K562 (cell line): ENCODE results near the gene LDLR. TPM values are rescaled to one million over a fixed set of nuclear protein-coding genes. Genes with fewer than 3 reads are reported as not detected.
A peak's percentile ranks its signal among the peaks of the same experiment; 100 is the strongest.

Experiments
- EZH2 ChIP-seq: IDR thresholded peaks from 2 replicates; pipeline ENCODE4 v1.6.1; 2012; ENCODE audit warnings: low read depth, mild to moderate bottlenecking, inconsistent platforms, low read length, borderline replicate concordance
- FOXA3 ChIP-seq, 2 experiments: fragments of 450-650 bp in 1 of 2; sonication (generic) in 1 of 2; formaldehyde crosslinking; IDR thresholded peaks in 1 of 2; conservative IDR thresholded peaks in 1 of 2; 2 replicates each; pipeline versions ENCODE4 v1.4.0 to v1.8.0; 2020 to 2022; ENCODE audit warnings: mild to moderate bottlenecking in 2 of 2, missing genetic modification reagents in 1 of 2
- GTF2F1 ChIP-seq: IDR thresholded peaks from 2 replicates; pipeline ENCODE4 v1.6.1; 2011; ENCODE audit warnings: low read depth, low read length, improper control_type of control experiment
- KLF1 ChIP-seq: fragments of 450-650 bp; IDR thresholded peaks from 2 replicates; pipeline ENCODE4 v1.6.1; 2016; ENCODE audit warnings: missing genetic modification characterization, missing compliant biosample characterization
- MYBL2 ChIP-seq, 2 experiments: fragments of 450-650 bp in 1 of 2; sonication (generic) in 1 of 2; formaldehyde crosslinking in 1 of 2; IDR thresholded peaks; 2 replicates each; pipeline versions ENCODE4 v1.6.1 to v1.8.1; 2017 to 2022; ENCODE audit warnings: borderline replicate concordance in 1 of 2, inconsistent platforms in 1 of 2, low read depth in 1 of 2, mild to moderate bottlenecking in 1 of 2, missing genetic modification reagents in 1 of 2, moderate library complexity in 1 of 2
- SAP30 ChIP-seq: fragments of 200-600 bp; sonication (generic); IDR thresholded peaks from 2 replicates; pipeline ENCODE4 v1.6.1; 2012; ENCODE audit warnings: borderline replicate concordance, low read depth, mild to moderate bottlenecking, moderate library complexity, low read length, control low read depth, inconsistent platforms; ENCODE audit not compliant: insufficient read depth, poor library complexity, severe bottlenecking
- SMAD1 ChIP-seq: fragments of 150-350 bp; IDR thresholded peaks from 2 replicates; pipeline ENCODE4 v1.6.1; 2014; ENCODE audit warnings: low read length, low read depth; ENCODE audit not compliant: partially characterized antibody
- SMARCC2 ChIP-seq: fragments of 450-650 bp; IDR thresholded peaks from 2 replicates; pipeline ENCODE4 v1.6.1; 2017; ENCODE audit warnings: antibody characterized with exemption, moderate library complexity, mild to moderate bottlenecking, low read depth
- SNIP1 ChIP-seq: fragments of 450-650 bp; IDR thresholded peaks from 2 replicates; pipeline ENCODE4 v1.7.1; 2017; ENCODE audit warnings: low read depth, mild to moderate bottlenecking
- TAF9B ChIP-seq: fragments of 450-650 bp; IDR thresholded peaks from 2 replicates; pipeline ENCODE4 v1.6.1; 2018; ENCODE audit warnings: mild to moderate bottlenecking; ENCODE audit not compliant: partially characterized antibody
- ZNF785 ChIP-seq: fragments of 250-450 bp; sonication (Bioruptor Pico); IDR thresholded peaks from 2 replicates; pipeline ENCODE4 v1.4.0; 2020; ENCODE audit warnings: mild to moderate bottlenecking
- polyA plus RNA-seq, 8 experiments: library from polyadenylated mRNA; depleted of rRNA in 4 of 8; stranded (reverse) in 5 of 8; unstranded in 3 of 8; fragments of >200 nt; fragmentation: Nextera tagmentation in 2 of 8; fragmentation: Illumina TruSeq in 1 of 8; extraction: Ambion mirVana in 2 of 8; extraction: Trizol in 1 of 8; gene quantifications; 2 replicates each; pipeline versions ENCODE4 v1.2.1 to v1.2.3, GENCODE V29; 2011 to 2014; ENCODE audit warnings: inconsistent platforms in 1 of 8, missing spikeins in 1 of 8
- total RNA-seq, 7 experiments: library from RNA; depleted of rRNA in 6 of 7; stranded (reverse); fragments of >200 nt in 6 of 7; fragmentation: Illumina TruSeq in 2 of 7; extraction: Trizol in 2 of 7; gene quantifications; 2 replicates each; pipeline versions ENCODE4 v1.2.1 to v1.2.3, GENCODE V29; 2011 to 2021; ENCODE audit warnings: low replicate concordance in 1 of 7
- TF ChIP-seq, protein P1 (sequence below), 3 experiments: IDR thresholded peaks in 2 of 3; conservative IDR thresholded peaks in 1 of 3; 2 replicates each; pipeline ENCODE4 v1.5.1; 2011 to 2012; ENCODE audit warnings: low read length in 3 of 3, mild to moderate bottlenecking in 3 of 3, control low read depth in 2 of 3, improper control_type of control experiment in 1 of 3, inconsistent platforms in 1 of 3, low read depth in 1 of 3, mixed read lengths in 1 of 3, moderate library complexity in 1 of 3; ENCODE audit not compliant: insufficient read depth in 2 of 3
- TF ChIP-seq, protein P2 (sequence below): fragments of 250-450 bp; sonication (Bioruptor Pico); IDR thresholded peaks from 2 replicates; pipeline ENCODE4 v1.8.0; 2022; ENCODE audit warnings: moderate library complexity, mild to moderate bottlenecking, inconsistent platforms
- TF ChIP-seq, protein P3 (sequence below): fragments of 450-650 bp; IDR thresholded peaks from 2 replicates; pipeline ENCODE4 v1.6.1; 2016; ENCODE audit warnings: mild to moderate bottlenecking
- TF ChIP-seq, protein P4 (sequence below), 2 experiments: fragments of 150-350 bp in 1 of 2; IDR thresholded peaks; 2 replicates each; pipeline ENCODE4 v1.6.1; 2012 to 2016; ENCODE audit warnings: low read depth in 2 of 2, low read length in 2 of 2, mild to moderate bottlenecking in 1 of 2, moderate library complexity in 1 of 2

Gene LDLR
- total and polyA plus RNA-seq, 9 of the 15 experiments (the other 6 are each of a cell fraction or from before 2014, with no cell fraction given), result 19.9 to 114 (median 56.3) TPM

DNA sequence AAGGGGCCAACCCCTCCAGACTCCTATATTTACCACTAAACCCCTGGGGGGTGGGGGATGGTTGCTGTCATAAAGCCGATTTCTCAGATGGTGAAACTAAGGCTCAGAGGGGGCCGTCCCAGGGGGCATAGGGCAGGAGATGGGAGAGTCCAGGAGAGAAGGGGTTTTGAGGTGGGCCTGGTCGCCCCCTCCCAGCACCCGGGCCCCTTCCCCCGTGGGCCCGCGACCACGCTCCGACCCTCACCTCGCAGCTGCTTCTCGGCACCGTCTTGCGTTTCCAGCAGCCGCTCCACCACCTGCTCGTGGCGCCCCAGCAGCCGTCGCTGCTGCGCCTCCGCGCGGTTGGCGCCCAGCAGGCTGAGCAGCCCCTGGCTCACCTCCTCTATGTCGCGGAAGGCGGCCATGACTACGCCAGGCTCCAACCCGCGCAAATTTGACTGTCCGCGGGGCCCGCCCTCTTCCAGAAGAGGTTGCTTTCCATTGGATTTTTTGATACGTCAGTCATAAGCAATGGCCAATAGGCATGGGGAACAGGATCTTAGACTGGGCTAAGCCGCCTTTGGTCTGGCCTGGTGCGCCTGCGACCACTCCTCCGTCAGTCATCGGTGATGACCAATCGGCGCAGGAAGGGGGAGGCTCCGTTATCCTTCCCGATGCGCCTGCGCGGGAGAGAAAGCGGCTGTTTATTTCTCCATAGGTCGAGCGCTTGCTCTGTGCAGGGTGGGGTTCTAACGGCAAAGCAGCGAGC, 66.3 kb downstream of the LDLR start, which contains the start of gene SPC24 (continued):
- TF ChIP-seq MYBL2 (IDR thresholded peaks at IDR 0.05; ENCODE audit: low read depth) (peak; percentile 94), MYBL2 (CRISPR knock-in tag; IDR thresholded peaks at IDR 0.05; ENCODE audit: borderline replicate concordance) (no peak), SAP30 (peak; percentile 86), SNIP1 (no peak), SMAD1 (no peak), TAF9B (peak; percentile 92), FOXA3 (CRISPR knock-in tag; conservative IDR thresholded peaks at IDR 0.05 in 1 of 2, IDR thresholded peaks at IDR 0.05 in 1 of 2) (no peak), KLF1 (tag) (no peak), ZNF785 (CRISPR knock-in tag) (no peak), GTF2F1 (peak; percentile 66; the same call in 1 of the 2 replicates), EZH2 (no peak), SMARCC2 (no peak)
- TF ChIP-seq, protein P1, sequence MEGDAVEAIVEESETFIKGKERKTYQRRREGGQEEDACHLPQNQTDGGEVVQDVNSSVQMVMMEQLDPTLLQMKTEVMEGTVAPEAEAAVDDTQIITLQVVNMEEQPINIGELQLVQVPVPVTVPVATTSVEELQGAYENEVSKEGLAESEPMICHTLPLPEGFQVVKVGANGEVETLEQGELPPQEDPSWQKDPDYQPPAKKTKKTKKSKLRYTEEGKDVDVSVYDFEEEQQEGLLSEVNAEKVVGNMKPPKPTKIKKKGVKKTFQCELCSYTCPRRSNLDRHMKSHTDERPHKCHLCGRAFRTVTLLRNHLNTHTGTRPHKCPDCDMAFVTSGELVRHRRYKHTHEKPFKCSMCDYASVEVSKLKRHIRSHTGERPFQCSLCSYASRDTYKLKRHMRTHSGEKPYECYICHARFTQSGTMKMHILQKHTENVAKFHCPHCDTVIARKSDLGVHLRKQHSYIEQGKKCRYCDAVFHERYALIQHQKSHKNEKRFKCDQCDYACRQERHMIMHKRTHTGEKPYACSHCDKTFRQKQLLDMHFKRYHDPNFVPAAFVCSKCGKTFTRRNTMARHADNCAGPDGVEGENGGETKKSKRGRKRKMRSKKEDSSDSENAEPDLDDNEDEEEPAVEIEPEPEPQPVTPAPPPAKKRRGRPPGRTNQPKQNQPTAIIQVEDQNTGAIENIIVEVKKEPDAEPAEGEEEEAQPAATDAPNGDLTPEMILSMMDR (IDR thresholded peaks at IDR 0.05 in 2 of 3, conservative IDR thresholded peaks at IDR 0.05 in 1 of 3; ENCODE audit: insufficient read depth in 2 of 3, low read depth in 1 of 3, low read length in 3 of 3), result peak in 1 of 3 experiments; percentile 36; a peak in 1 of 6 replicates
- TF ChIP-seq, protein P2, sequence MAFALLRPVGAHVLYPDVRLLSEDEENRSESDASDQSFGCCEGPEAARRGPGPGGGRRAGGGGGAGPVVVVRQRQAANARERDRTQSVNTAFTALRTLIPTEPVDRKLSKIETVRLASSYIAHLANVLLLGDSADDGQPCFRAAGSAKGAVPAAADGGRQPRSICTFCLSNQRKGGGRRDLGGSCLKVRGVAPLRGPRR, result no peak
- TF ChIP-seq, protein P3, sequence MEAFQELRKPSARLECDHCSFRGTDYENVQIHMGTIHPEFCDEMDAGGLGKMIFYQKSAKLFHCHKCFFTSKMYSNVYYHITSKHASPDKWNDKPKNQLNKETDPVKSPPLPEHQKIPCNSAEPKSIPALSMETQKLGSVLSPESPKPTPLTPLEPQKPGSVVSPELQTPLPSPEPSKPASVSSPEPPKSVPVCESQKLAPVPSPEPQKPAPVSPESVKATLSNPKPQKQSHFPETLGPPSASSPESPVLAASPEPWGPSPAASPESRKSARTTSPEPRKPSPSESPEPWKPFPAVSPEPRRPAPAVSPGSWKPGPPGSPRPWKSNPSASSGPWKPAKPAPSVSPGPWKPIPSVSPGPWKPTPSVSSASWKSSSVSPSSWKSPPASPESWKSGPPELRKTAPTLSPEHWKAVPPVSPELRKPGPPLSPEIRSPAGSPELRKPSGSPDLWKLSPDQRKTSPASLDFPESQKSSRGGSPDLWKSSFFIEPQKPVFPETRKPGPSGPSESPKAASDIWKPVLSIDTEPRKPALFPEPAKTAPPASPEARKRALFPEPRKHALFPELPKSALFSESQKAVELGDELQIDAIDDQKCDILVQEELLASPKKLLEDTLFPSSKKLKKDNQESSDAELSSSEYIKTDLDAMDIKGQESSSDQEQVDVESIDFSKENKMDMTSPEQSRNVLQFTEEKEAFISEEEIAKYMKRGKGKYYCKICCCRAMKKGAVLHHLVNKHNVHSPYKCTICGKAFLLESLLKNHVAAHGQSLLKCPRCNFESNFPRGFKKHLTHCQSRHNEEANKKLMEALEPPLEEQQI, result no peak
- TF ChIP-seq, protein P4, sequence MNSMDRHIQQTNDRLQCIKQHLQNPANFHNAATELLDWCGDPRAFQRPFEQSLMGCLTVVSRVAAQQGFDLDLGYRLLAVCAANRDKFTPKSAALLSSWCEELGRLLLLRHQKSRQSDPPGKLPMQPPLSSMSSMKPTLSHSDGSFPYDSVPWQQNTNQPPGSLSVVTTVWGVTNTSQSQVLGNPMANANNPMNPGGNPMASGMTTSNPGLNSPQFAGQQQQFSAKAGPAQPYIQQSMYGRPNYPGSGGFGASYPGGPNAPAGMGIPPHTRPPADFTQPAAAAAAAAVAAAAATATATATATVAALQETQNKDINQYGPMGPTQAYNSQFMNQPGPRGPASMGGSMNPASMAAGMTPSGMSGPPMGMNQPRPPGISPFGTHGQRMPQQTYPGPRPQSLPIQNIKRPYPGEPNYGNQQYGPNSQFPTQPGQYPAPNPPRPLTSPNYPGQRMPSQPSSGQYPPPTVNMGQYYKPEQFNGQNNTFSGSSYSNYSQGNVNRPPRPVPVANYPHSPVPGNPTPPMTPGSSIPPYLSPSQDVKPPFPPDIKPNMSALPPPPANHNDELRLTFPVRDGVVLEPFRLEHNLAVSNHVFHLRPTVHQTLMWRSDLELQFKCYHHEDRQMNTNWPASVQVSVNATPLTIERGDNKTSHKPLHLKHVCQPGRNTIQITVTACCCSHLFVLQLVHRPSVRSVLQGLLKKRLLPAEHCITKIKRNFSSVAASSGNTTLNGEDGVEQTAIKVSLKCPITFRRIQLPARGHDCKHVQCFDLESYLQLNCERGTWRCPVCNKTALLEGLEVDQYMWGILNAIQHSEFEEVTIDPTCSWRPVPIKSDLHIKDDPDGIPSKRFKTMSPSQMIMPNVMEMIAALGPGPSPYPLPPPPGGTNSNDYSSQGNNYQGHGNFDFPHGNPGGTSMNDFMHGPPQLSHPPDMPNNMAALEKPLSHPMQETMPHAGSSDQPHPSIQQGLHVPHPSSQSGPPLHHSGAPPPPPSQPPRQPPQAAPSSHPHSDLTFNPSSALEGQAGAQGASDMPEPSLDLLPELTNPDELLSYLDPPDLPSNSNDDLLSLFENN (IDR thresholded peaks at IDR 0.05; ENCODE audit: low read depth in 2 of 2, low read length in 2 of 2), result peak in 1 of 2 experiments; percentile 50; a peak in 1 of 4 replicates
